SIG-M5 treated with dmso at 0.1 percent for 504 hours (cell line): ENCODE measurements around the gene MYLK.

Experiments
- DNase-seq: peaks from one replicate; lab custom pipeline; 2025; ENCODE audit not compliant: unreplicated experiment; lab: John Stamatoyannopoulos, UW

Gene MYLK

GRCh38 chr3:123776071-123776782 is 107.9 kb downstream of the MYLK start:
- DNase-seq: no peak

DNA sequence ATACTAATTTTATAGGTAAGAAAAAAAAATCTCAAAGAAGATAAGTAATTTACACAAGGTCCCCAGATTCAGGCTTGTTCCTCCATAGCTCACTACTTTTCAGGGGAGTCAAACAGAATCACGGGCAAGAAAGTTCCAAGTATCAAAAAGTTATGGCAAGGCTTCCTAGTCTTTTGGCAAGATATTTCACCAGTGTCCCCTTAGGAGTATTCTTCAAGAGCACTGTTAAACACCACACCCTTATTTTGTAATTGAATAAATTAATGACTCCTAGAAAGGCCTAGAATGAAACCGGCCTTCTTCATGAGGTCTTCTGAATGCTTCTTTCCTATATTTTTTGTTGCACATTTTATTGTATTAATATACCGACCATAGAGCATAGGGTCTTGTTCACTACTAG is 109.7 kb downstream of the MYLK start:
- no peak for DNase-seq

DNA sequence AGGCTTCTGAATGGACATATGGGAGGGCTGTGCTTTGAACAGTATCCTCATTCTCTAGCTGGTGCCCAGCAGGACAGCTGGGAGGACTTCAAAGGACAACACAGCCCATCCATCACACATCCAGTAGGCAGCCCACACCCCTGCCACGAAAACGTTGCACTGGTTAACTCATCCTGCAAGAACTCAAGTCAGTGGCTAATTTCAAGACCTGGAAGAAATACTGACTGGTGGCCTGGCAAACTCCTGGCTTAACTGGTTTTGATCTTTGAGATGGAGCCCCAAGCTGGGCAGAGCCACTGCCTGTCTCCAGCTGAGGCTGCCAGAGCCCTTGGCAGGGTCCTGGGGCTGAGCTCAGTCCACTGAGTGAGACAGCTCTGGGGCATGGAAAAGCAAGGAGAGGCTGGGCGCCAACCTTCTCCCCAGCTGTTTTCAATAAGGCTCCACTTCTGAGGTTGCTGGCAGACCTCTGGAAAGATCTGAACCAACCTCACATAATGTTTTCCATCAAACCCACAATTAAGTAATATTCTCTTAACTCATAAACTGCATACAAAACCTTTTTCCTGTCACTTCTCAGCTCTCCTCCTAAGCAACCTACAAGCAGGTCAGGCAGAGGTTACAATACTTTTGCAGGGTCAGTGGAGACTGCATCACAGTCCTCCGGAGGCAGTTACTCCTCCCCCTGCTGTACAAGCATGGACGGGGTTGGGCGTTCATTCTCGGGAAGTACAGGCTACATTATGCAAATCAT is 110.3 kb downstream of the MYLK start:
- no peak for DNase-seq

DNA sequence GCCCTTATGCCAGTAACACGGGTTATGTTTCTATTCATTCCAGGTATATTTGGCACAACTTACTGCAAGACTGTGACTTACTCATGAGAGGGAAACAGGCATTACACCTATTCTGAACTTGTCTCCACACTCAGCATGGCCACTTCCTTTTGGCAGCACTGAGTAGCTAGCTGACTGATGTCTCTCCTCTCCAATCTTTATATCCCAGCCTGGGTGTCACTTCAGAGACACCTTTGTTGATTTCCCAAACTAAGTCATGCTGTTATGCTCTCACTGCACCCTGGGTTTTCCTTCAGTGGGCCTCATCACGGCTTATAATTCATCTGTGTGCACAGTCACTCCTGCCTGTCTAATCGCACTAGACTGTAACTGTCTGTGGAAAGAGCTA is 114.8 kb downstream of the MYLK start:
- DNase-seq: no peak

DNA sequence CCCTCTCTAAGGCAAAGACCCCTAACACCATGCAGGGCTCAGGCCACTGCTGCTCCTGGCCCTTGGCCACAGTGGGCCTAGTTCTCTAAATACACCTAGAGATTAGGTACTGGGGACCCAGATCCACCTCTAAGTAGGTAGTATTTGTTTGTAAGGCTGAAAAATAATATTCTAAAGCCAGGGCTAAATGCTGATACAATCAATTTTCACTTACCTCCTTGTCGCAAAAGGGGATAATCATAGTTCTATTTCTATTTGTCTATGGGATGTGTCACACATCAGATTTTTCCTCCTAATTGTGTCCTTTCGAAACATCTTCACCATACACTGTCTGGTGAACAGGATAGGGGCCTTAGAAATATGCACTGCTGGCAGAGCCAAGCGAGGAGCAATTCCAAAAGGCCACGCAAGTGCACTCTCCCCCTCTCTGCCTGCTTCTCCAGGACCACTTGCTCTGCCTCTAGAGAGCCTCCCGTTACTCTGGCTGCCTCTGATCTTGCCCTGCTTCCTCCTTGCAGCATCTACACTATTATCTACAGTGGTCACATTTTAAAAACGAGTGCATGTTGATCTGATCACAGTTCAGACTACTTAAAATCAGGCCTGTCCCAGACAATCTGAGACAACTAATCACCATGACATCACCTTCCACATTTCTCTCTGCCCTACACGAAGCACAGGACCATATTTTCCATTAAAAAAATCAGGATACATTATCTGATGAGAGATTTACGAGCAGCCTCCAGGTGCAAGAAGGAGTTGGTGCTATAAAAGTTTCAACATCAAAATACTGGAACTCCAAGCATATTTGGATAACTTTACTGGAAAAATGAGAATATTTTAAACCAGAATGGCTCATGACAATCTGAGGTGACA is 115.4 kb downstream of the MYLK start:
- DNase-seq: no peak

- no peak for DNase-seq
These were observed 116.4 kb downstream of the MYLK start for GRCh38 chr3:123767564-123768292.

- DNase-seq: no peak
These were observed 117.1 kb downstream of the MYLK start for GRCh38 chr3:123767009-123767372.

DNA sequence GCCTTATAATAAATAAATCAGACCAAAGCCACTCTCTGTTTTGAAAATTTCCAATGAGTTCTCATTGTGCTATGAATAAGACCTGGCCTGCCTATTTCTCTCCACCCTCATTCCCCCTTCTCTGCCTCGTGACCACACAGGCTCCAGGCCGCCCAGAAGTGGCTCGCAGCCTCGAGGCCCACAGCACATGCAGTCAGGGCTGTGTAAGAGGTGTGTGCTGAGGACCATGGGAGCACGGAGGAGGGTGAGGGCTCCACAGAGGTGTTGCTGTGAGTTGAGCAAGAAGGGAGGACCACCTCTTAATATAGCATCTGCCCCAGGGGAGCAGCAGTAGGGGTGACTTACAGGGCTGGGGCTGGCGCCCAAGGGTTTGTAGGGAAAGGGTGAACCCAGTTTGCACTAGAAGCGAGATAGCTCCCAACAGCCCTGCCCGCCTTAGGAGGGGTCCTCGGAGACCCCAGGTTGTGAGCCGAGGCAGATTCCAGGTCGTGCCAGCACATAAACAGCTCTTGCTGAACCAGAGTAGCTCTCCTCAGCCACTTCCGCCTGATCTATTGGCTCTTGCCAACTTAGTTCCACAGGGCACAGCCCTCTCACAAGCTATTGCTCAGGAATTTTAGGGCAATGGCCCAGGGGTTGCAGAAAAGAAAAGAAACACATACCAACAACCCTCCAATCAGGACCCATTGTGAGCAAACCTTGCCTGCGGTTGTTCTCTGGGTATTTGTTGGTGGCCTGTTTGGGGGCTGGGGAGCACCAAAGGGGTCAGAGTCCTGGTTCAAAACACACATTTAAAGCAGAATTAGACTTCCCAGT is 117.7 kb downstream of the MYLK start:
- DNase-seq: no peak

DNA sequence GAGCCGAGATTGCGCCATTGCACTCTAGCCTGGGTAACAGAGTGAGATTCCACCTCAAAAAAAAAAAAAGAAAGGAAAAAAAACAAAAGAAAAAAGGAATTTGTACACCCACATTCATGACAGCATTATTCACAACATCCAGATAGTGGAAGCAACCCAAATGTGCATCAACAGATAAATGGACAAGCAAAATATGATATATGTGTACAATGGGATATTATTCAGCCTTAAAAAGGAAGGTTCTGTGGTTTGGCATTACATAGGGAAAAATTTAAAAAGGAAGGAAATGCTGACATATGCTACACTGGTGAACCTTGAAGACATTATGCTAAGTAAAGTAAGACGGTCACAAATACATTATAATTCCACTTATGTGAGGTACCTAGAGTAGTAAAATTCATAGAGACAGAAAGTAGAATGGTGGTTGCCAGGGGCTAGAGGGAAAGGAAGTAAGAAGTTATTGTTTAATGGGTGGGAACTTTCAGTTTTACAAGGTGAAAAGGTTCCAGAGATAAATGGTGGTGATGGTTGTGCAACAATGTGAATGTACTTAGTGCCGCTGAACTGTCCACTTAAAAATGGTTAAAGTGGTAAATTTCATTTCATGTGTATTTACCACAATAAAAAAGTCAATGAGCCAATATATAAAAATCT is 118.5 kb downstream of the MYLK start:
- DNase-seq: no peak

DNA sequence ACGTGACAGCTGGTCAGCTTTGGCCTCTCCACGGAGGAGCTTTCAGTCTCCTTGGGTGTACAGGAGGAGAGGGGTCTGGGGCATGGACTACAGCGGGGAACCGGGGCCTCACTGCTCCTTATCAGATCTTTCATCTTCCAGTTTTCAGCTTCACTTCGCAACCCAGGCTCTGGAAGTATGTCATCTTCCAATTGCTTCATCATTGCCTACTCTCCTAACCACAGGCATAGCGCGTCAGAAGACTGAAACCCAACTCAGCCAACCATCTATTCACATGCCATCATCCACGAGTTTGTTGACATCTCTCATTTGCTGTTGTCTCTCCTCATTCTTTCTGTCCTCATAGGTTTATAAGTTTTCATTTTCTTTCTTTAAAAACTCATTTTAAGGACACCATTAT is 119.5 kb downstream of the MYLK start:
- DNase-seq: peak; percentile 68

DNA sequence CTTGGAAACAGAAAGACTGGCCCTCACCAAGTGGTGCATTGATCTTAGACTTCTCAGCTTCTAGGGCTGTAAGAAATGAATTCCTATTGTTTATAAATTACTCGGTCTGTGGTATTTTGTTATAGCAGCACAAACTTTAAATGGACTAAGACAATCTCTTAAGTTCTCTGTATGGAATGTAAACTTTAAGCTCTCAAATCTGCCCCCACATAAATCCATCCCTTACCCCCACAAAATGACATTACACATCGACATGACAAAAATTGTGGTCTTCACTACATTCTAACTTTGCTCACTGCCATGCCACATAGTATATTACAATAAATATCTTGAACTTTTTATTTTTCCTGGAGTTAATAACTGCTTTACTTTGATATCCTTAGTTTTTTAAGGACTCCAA is 121.3 kb downstream of the MYLK start:
- no peak for DNase-seq

- no peak for DNase-seq
These were observed 123.3 kb downstream of the MYLK start for GRCh38 chr3:123760817-123761216.

DNA sequence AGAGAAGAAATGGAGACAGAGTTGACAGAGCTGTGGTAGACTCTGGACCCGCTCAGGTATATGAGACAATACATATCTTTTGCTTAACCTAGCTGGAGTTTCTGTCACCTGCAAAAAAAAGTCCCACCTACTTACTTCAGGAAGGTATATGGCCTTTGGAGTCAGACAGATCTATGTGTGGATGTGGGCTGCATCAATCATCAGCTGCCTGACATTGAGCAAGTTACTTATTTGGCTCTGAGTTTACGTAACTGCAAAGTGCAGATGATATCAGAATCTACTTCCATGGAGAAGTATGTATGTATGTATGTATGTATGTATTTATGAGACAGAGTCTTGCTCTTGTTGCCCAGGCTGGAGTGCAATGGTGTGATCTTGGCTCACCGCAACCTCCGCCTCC is 124.3 kb downstream of the MYLK start:
- DNase-seq: no peak

- no peak for DNase-seq
These were observed 124.8 kb downstream of the MYLK start for GRCh38 chr3:123759311-123759710.

- DNase-seq: no peak
These were observed 126.0 kb downstream of the MYLK start for GRCh38 chr3:123758081-123758564.

DNA sequence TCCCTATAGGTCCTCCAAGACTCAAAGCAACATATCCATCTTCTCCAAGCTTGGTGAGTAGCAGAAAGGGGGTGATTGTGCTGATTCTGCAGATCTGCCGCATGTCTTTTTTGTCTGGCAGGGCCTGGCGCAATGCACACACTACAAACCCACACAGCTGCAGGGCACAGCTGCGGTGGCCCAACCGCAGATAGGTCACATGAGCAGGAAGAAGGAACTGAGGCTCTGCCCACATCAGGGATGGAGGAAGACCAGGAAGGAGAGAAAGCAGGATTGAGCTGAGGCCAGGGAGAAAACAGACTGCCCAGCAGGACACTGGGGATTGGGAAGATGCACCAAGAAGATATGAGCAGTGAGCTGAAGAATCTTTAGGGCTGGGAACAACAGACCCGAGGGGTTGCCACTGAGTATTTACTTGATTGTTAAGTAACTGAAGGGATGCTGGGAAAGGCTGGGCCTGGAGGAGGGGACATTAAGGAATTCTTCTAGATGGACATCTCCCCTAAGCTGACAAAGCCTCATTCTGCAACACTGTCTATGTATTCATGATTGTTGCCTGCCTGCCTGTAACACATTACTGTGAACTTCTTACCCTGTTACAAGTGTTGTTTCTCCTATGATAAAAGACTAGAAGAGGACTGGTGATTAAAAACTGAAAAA is 126.7 kb downstream of the MYLK start:
- peak; percentile 75 for DNase-seq

GRCh38 chr3:123755501-123755900 is 128.6 kb downstream of the MYLK start:
- no peak for DNase-seq

DNA sequence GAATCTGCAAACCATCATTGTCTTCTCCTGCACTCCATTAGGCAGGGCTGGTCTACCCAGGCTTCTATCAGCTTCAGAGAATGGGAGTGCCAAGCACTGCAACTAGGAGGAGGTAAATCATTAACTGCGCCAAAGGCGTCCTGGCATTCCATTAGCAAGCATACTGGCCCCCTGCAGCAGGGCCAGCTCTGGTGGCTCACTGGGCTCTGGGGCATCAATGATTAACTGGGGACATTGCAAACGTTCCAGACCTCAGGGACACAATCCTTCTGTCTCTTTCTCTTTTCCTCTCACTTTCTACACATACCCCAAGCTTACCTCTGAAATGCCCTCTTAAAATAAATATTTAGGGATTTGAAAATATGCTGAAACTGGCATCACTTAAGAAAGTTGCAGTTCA is 129.0 kb downstream of the MYLK start:
- no peak for DNase-seq

GRCh38 chr3:123753286-123753685 is 130.8 kb downstream of the MYLK start:
- no peak for DNase-seq
